NCI-H2107 treated with DMSO at 0.1 percent for 48 hours (cell line): ENCODE data around the gene SBK1.

Experiments used
- DNase-seq: peaks from one replicate; lab custom pipeline; 2025; ENCODE audit not compliant: unreplicated experiment; lab: John Stamatoyannopoulos, UW

The SBK1 gene

DNA sequence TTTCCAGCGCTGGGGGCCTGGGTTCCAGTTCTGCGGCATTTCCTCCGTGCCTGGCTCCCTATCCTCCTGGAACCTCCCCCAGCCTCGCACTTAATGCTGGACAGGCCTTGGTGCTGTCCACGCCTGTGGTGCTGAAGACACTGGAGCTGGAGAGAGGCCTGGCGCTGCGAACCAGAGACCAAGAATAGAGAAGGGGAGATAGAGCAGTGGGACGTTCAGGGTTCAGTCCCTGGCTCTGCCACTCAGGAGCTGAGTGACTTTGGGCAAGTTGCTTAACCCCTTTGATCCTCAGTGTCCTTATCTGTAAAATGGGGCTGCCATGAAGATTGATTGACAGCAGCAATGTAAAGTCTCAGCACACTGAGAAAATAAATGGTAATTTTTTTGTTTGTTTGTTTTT, 11.9 kb downstream of the SBK1 start:
- no peak for DNase-seq

GRCh38 chr16:28307936-28308335, 15.6 kb downstream of the SBK1 start:
- DNase-seq: no peak

GRCh38 chr16:28308794-28309584, 16.7 kb downstream of the SBK1 start:
- no peak for DNase-seq

DNA sequence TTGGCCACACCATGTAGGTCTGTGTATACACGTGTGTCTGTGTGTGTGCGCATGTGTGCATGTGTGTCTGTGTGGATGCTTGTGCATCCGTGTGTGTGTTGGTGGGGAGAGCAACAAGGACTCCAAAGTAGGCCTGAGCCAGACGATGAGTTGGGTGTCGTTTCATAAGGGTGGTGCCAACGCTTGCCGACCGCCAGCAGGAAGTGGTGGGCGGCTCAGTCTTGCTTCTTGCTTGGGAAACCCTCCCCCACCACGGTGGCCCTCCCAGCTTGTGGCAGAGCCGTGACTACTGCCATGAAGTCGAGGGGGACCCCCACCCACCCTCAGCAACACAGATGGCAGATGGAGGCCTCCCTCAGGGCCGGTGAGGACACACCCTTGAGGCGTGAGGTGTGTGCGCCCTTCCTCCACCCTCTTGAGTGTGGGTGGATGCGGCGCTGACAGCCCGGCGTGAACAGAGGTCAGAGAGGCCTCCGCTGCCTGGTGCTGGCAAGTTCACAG, 17.5 kb downstream of the SBK1 start:
- no peak for DNase-seq

- DNase-seq: no peak
Observed at GRCh38 chr16:28310796-28311195, 18.5 kb downstream of the SBK1 start.

DNA sequence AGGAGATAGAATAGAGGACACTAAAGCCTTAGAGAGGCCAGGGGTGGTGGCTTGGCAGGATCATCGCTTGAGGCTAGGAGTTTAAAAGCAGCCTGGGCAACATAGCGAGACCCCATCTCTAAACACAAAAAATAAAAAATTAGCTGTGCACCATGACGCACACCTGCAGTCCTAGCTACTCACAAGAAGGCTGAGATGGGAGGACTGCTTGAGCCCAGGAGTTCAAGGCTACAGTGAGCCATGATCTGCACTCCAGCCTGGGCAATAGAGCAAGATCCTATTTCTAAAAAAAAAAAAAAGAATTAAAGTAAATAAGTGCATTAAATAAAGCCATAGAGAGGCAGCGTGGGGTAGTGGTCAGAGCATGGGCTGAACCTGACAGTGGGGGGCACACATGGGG, 19.1 kb downstream of the SBK1 start:
- no peak for DNase-seq

- no peak for DNase-seq
Observed at GRCh38 chr16:28311913-28312312, 19.6 kb downstream of the SBK1 start.

DNA sequence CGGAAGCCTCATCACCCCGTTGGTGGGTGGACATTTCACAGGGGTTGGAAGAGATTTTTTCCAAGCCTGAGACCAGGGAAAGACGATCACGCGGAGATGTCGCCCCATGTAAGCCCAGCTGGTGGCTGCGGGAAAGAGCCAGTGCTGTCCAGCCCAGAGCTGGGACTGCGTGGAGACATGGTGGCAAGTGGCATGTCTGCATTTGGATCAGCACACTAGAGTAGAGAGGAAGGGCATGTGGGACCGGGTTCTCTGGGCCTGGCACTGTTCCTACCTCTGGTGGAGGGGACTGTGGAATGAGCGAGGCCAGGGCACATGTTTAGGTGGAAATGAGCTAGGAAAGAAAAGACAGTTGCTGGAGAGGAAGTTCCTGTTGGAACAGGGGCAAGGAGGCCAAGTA, 20.0 kb downstream of the SBK1 start:
- no peak for DNase-seq

GRCh38 chr16:28313587-28313986, 21.3 kb downstream of the SBK1 start:
- DNase-seq: no peak

GRCh38 chr16:28316054-28316453, 23.7 kb downstream of the SBK1 start:
- DNase-seq: no peak

DNA sequence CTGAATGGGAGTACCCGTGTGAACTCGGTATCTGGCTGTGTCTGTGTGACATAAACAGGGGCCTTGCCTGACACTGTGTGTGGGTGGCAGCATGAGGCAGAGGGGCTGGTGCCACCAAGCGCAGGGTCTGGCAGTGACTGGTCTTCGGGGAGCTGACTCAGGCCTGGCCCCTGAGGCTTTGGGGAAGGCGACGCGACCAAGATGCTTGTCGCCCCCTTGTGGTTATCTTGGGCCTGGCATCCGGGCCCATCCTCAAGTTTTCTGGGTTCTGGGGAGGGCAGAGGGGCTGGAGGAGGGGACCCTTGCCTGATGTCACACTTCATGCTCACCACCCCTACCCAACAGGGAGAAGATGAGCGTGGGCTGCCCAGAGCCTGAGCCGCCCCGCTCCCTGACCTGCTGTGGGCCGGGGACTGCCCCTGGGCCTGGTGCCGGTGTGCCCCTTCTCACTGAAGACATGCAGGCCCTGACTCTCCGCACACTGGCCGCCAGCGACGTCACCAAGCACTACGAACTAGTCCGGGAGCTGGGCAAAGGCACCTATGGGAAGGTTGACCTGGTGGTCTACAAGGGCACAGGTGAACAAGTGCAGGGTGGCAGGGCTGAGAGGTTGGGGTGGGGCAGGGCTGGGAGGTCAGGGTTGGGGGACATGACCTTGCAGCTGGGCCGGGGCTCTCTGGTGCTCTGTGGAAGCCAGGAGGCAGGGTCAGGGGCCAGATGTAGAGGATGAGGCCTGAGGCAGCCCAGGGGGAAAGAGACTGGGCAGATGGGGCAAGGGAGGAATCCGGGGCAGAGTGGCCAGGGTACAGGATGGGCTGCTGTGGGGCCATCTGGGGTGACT, 24.9 kb downstream of the SBK1 start:
- DNase-seq: no peak

DNA sequence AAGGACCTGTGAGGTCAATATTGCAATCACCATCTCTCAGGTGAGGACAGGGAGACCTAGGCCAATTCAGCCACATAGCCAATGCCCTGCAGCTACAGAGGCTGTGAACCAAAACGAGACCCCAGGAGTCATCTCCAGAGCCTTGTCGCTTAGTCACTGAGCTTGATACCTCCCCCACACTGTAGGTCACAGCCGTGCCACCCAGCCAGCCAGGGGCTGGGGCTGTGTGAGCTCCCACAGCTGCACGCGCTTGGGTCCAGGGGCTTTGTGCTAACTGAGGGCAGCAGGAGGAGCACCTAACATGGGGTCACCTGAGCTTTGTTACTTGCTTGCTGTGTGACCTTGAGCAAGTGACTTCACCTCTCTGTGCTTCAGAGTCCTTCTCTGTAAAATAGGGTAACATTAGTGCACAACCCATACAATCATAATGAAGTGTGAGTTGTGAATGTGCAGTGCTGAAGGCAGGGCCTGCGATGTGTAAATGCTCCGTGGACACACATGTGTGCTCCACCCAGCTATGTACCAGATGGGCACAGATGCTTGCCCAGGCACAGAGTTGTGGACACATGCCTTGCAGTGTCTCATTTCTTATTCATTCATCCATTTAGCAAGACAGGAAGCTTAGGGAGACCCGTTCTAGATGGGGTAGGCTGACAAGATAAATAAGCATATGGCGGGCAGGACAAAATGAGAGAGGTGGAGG, 25.9 kb downstream of the SBK1 start:
- no peak for DNase-seq

DNA sequence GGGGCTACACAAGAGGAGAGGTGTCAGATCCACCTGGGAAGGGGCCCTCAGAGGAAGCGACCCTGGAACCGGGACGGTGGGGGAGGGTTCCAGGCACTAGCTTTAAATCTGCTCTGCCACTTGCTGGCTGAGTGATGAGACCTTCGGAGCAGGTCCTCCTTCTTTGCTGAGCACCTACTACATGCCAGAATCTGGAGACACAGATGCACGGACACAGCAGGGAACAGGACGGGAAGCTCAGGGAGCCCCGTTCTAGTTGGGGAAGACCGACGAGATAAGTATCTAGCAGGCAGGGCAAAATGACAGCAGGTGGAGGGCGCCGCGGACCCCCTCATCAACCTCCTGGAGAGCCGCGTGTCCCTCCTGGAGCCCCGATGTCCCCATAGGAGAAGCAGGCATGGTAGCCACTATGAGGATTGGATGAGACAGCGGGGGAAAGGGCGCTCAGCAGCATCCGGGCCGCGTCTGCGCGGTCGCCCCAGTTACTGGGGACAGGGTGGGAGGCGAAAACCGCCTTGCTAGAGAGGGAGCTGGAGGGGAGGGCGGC, 27.2 kb downstream of the SBK1 start:
- DNase-seq: no peak

DNA sequence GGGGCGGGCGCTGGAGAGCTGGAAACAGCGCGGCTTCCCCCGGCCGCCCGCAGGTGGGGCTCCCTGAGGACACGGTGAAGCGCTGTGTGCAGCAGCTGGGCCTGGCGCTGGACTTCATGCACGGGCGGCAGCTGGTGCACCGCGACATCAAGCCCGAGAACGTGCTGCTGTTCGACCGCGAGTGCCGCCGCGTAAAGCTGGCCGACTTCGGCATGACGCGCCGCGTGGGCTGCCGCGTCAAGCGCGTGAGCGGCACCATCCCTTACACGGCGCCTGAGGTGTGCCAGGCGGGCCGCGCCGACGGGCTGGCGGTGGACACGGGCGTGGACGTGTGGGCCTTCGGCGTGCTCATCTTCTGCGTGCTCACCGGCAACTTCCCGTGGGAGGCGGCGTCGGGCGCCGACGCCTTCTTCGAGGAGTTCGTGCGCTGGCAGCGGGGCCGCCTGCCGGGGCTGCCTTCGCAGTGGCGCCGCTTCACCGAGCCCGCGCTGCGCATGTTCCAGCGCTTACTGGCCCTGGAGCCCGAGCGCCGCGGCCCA, 27.8 kb downstream of the SBK1 start:
- DNase-seq: no peak

DNA sequence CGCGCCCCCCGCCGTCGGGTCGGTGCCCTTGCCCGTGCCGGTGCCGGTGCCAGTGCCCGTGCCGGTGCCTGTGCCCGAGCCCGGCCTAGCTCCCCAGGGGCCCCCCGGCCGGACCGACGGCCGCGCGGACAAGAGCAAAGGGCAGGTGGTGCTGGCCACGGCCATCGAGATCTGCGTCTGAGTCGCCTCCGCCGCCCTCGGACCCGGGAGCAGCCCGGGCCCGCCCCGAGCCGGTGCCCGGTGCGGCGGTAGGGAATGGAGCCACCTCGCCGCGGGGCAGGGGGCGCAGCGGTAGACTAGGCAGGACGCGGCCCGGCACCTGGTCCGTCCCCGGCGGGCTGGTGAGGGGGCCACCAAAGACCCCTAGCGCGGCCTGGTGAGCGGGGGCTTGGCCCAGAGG, 28.4 kb downstream of the SBK1 start:
- no peak for DNase-seq

- DNase-seq: no peak
Observed at GRCh38 chr16:28321700-28322411, 29.5 kb downstream of the SBK1 start.

DNA sequence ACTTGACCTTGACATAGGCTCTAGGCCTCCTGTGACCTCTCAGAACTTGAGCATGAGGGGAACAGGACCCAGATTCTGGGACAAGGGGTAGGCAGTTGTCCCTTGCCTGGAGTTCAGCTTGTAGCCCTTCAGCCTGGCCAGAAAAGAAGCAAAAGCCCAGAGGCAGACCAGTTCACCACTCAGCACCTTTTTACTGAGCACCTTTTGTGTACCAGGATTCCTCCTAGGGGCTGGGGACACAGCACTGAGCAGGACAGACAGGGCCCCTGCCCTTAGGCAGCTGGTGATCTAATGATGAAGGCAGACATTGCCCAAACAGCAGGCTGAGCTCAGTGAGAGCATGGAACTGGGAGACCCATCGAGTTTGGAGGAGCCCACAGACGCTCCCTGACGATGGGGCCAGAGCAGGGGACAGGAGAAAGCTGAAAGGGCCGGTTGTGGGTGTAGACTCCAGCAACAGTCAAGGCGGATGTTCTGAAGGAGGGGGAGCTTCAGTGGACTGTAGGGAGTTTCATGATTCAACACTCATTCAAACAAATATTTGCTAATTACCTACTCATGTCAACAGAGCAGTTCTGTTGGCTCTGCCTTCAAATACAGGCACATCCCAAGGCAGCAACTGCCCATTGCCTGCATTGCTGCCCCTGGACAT, 32.0 kb downstream of the SBK1 start:
- DNase-seq: no peak

GRCh38 chr16:28324887-28325279, 32.6 kb downstream of the SBK1 start:
- DNase-seq: no peak

- no peak for DNase-seq
Observed at GRCh38 chr16:28326881-28327610, 34.7 kb downstream of the SBK1 start.
